K562 (cell line): ENCODE data around the gene TLE6. TPM values are rescaled to one million over a fixed set of nuclear protein-coding genes. Genes with fewer than 3 reads are reported as not detected.

Experiments
- CAMTA2 ChIP-seq: fragments of 250-450 bp; sonication (Bioruptor Pico); conservative IDR thresholded peaks from 2 replicates; pipeline ENCODE4 v1.5.1; 2022
- CCNT2 ChIP-seq: IDR thresholded peaks from 2 replicates; pipeline ENCODE4 v1.6.1; 2011; ENCODE audit warnings: borderline replicate concordance, low read depth, mild to moderate bottlenecking, moderate library complexity, mixed read lengths, low read length; ENCODE audit not compliant: insufficient read length; ENCODE audit errors: extremely low read depth
- CREM ChIP-seq: IDR thresholded peaks from 2 replicates; pipeline ENCODE4 v1.6.1; 2014; ENCODE audit warnings: antibody characterized with exemption, low read depth
- EP400 ChIP-seq: fragments of 450-650 bp; IDR thresholded peaks from 2 replicates; pipeline ENCODE4 v1.6.1; 2017; ENCODE audit warnings: antibody characterized with exemption, mild to moderate bottlenecking, moderate library complexity
- FOXM1 ChIP-seq, 2 experiments: fragments of 450-650 bp in 1 of 2; sonication (generic) in 1 of 2; formaldehyde crosslinking in 1 of 2; IDR thresholded peaks; 2 replicates each; pipeline versions ENCODE4 v1.6.1 to v1.9.0; 2017 to 2022; ENCODE audit warnings: low read depth in 2 of 2, mild to moderate bottlenecking in 2 of 2, missing genetic modification reagents in 1 of 2, moderate library complexity in 1 of 2
- JUN ChIP-seq, 2 experiments: sonication (generic) in 1 of 2; formaldehyde crosslinking in 1 of 2; IDR thresholded peaks; 2 replicates each; pipeline versions ENCODE4 v1.6.1 to v1.8.0; 2012 to 2022; ENCODE audit warnings: borderline replicate concordance in 2 of 2, mild to moderate bottlenecking in 2 of 2, improper control_type of control experiment in 1 of 2, low read depth in 1 of 2, low read length in 1 of 2, missing genetic modification reagents in 1 of 2
- JUND ChIP-seq, 2 experiments: IDR thresholded peaks; 2 replicates in 1 of 2; 3 replicates in 1 of 2; pipeline ENCODE4 v1.6.1; 2011; ENCODE audit warnings: borderline replicate concordance in 2 of 2, low read depth in 2 of 2, low read length in 2 of 2, improper control_type of control experiment in 1 of 2, missing biosample characterization in 1 of 2, missing genetic modification characterization in 1 of 2, missing genetic modification reagents in 1 of 2
- MXI1 ChIP-seq: IDR thresholded peaks from 2 replicates; pipeline ENCODE4 v1.6.1; 2011; ENCODE audit warnings: low read depth, mild to moderate bottlenecking, improper control_type of control experiment, low read length
- NEUROD1 ChIP-seq: fragments of 150-350 bp; IDR thresholded peaks from 2 replicates; pipeline ENCODE4 v1.6.1; 2014; ENCODE audit warnings: borderline replicate concordance, low read length, low read depth; ENCODE audit not compliant: partially characterized antibody
- NRF1 ChIP-seq, 2 experiments: fragments of 450-650 bp; IDR thresholded peaks in 1 of 2; conservative IDR thresholded peaks in 1 of 2; 2 replicates each; pipeline ENCODE4 v1.6.1; 2014; ENCODE audit warnings: mild to moderate bottlenecking in 2 of 2
- PHF20 ChIP-seq: fragments of 450-650 bp; IDR thresholded peaks from 2 replicates; pipeline ENCODE4 v1.6.1; 2018; ENCODE audit not compliant: partially characterized antibody
- RB1 ChIP-seq: fragments of 450-650 bp; IDR thresholded peaks from 2 replicates; pipeline ENCODE4 v1.6.1; 2017; ENCODE audit warnings: low read depth, mild to moderate bottlenecking
- RFX1 ChIP-seq: fragments of 450-650 bp; IDR thresholded peaks from 2 replicates; pipeline ENCODE4 v1.6.1; 2016; ENCODE audit warnings: mild to moderate bottlenecking, moderate library complexity
- SMARCC2 ChIP-seq: fragments of 450-650 bp; IDR thresholded peaks from 2 replicates; pipeline ENCODE4 v1.6.1; 2017; ENCODE audit warnings: antibody characterized with exemption, moderate library complexity, mild to moderate bottlenecking, low read depth
- SP2 ChIP-seq: IDR thresholded peaks from 2 replicates; pipeline ENCODE4 v1.6.1; 2011; ENCODE audit warnings: mild to moderate bottlenecking, low read depth, low read length, moderate library complexity; ENCODE audit not compliant: poor library complexity, severe bottlenecking; ENCODE audit errors: extremely low read depth
- SRSF1 ChIP-seq: fragments of 200-400 bp; formaldehyde crosslinking; IDR thresholded peaks from 2 replicates; pipeline ENCODE4 v1.6.1; 2017; ENCODE audit warnings: mild to moderate bottlenecking, low read depth, low read length, moderate library complexity
- TAF1 ChIP-seq: IDR thresholded peaks from 2 replicates; pipeline ENCODE4 v1.6.1; 2011; ENCODE audit warnings: mild to moderate bottlenecking, low read length, moderate library complexity; ENCODE audit not compliant: insufficient read depth, control insufficient read depth, severe bottlenecking; ENCODE audit errors: extremely low read depth
- TCF7 ChIP-seq: sonication (generic); IDR thresholded peaks from 2 replicates; pipeline ENCODE4 v1.6.1; 2016; ENCODE audit warnings: antibody characterized with exemption, borderline replicate concordance
- ZC3H8 ChIP-seq: fragments of 450-650 bp; IDR thresholded peaks from 2 replicates; pipeline ENCODE4 v1.6.1; 2017
- ZNF384 ChIP-seq: IDR thresholded peaks from 2 replicates; pipeline ENCODE4 v1.6.1; 2012; ENCODE audit warnings: low read depth, low read length, improper control_type of control experiment
- ZNF431 ChIP-seq: sonication (generic); formaldehyde crosslinking; IDR thresholded peaks from 2 replicates; pipeline ENCODE4 v1.8.0; 2022; ENCODE audit warnings: mild to moderate bottlenecking, missing genetic modification reagents
- polyA plus RNA-seq, 8 experiments: library from polyadenylated mRNA; depleted of rRNA in 4 of 8; stranded (reverse) in 5 of 8; unstranded in 3 of 8; fragments of >200 nt; fragmentation: Nextera tagmentation in 2 of 8; fragmentation: Illumina TruSeq in 1 of 8; extraction: Ambion mirVana in 2 of 8; extraction: Trizol in 1 of 8; gene quantifications; 2 replicates each; pipeline versions ENCODE4 v1.2.1 to v1.2.3, GENCODE V29; 2011 to 2014; ENCODE audit warnings: inconsistent platforms in 1 of 8, missing spikeins in 1 of 8
- total RNA-seq, 7 experiments: library from RNA; depleted of rRNA in 6 of 7; stranded (reverse); fragments of >200 nt in 6 of 7; fragmentation: Illumina TruSeq in 2 of 7; extraction: Trizol in 2 of 7; gene quantifications; 2 replicates each; pipeline versions ENCODE4 v1.2.1 to v1.2.3, GENCODE V29; 2011 to 2021; ENCODE audit warnings: low replicate concordance in 1 of 7
- TF ChIP-seq, protein P1 (sequence below): fragments of 450-650 bp; IDR thresholded peaks from 2 replicates; pipeline ENCODE4 v1.6.1; 2016
- TF ChIP-seq, protein P2 (sequence below): fragments of 450-650 bp; IDR thresholded peaks from 2 replicates; pipeline ENCODE4 v1.6.1; 2016; ENCODE audit warnings: antibody characterized with exemption

Gene TLE6
- total and polyA plus RNA-seq, 9 of the 15 experiments (the other 6 are each of a cell fraction or from before 2014, with no cell fraction given) = 1.1 to 6.1 (median 2.5) TPM

DNA sequence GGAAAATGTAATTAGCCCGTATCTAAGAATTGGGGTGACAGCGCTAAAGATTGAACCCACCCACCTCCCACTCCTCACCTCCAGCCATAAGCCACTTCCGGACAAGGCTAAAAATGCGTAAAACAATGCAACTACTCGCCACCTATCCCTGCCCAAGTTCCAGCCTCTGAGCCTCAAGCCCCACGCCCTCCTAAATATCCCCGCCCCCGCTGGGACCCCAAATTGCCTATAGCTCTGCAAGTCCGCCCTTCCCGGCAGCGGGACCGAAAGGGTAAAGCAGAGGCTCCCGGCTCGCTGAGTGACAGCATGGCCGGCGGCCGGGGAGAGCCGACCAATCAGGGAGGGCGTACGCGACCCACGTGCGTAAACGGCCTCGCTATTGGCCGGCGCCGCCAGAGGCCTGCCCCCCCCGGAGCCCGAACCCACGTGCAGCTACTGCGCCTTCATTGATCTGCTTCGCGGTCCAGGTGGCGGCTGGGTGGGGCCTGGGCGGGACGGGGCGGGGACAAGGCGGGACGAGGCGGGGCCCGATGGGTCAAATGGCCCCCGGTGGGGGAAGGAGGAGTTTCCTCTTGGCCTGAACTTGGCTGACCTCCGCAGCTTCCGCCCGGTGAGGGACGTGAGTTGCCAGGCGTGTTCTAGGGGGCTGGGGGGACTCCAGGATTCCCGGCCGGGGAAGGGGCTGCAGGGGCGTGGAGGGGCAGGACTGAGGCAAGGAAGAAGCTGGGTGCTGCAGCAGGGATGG lies at the start of gene TLE6 (continued):
- TF ChIP-seq CAMTA2 (CRISPR knock-in tag) = no peak
- peak; percentile 28; the same call in 1 of the 2 replicates for TF ChIP-seq JUN (IDR thresholded peaks at IDR 0.05; ENCODE audit: borderline replicate concordance, low read depth, low read length)
- TF ChIP-seq JUN (CRISPR knock-in tag; IDR thresholded peaks at IDR 0.05; ENCODE audit: borderline replicate concordance) = no peak
- TF ChIP-seq RFX1 = no peak
- TF ChIP-seq SP2 = peak; percentile 16
- peak; percentile 38 for TF ChIP-seq FOXM1 (IDR thresholded peaks at IDR 0.05; ENCODE audit: low read depth)
- 0 out of 2 replicates have a peak, but pooled peaks have one; percentile 38 for TF ChIP-seq FOXM1 (CRISPR knock-in tag; IDR thresholded peaks at IDR 0.05; ENCODE audit: low read depth)
- 0 out of 2 replicates have a peak, but pooled peaks have one; percentile 5 for TF ChIP-seq JUND (IDR thresholded peaks at IDR 0.05; ENCODE audit: borderline replicate concordance, low read depth, low read length)
- no peak for TF ChIP-seq JUND (tag; IDR thresholded peaks at IDR 0.05; ENCODE audit: borderline replicate concordance, low read depth, low read length)
- TF ChIP-seq RB1 = 0 out of 2 replicates have a peak, but pooled peaks have one; percentile 23
- TF ChIP-seq PHF20 = peak; percentile 58
- peak; percentile 88 for TF ChIP-seq CCNT2
- TF ChIP-seq TAF1 = peak; percentile 22
- peak; percentile 78; the same call in 1 of the 2 replicates for TF ChIP-seq TCF7
- TF ChIP-seq, protein P1, sequence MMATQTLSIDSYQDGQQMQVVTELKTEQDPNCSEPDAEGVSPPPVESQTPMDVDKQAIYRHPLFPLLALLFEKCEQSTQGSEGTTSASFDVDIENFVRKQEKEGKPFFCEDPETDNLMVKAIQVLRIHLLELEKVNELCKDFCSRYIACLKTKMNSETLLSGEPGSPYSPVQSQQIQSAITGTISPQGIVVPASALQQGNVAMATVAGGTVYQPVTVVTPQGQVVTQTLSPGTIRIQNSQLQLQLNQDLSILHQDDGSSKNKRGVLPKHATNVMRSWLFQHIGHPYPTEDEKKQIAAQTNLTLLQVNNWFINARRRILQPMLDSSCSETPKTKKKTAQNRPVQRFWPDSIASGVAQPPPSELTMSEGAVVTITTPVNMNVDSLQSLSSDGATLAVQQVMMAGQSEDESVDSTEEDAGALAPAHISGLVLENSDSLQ = peak; percentile 98
- TF ChIP-seq, protein P2, sequence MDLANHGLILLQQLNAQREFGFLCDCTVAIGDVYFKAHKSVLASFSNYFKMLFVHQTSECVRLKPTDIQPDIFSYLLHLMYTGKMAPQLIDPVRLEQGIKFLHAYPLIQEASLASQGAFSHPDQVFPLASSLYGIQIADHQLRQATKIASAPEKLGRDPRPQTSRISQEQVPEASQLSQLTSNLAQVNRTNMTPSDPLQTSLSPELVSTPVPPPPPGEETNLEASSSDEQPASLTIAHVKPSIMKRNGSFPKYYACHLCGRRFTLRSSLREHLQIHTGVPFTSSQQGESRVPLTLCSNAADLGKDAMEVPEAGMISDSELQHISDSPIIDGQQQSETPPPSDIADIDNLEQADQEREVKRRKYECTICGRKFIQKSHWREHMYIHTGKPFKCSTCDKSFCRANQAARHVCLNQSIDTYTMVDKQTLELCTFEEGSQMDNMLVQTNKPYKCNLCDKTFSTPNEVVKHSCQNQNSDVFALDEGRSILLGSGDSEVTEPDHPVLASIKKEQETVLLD = 0 out of 2 replicates have a peak, but pooled peaks have one; percentile 29
- no peak for TF ChIP-seq SMARCC2
- TF ChIP-seq CREM = peak; percentile 41; the same call in 1 of the 2 replicates
- no peak for TF ChIP-seq ZNF384
- TF ChIP-seq MXI1 = 0 out of 2 replicates have a peak, but pooled peaks have one; percentile 65
- peak; percentile 58; the same call in 1 of the 2 replicates for TF ChIP-seq EP400
- TF ChIP-seq SRSF1 = no peak
- TF ChIP-seq NEUROD1 = peak; percentile 22
- peak; percentile 51; the same call in 1 of the 2 replicates for TF ChIP-seq ZNF431
- peak; percentile 24 to 34; a peak in 2 of 4 replicates for TF ChIP-seq NRF1 (conservative IDR thresholded peaks at IDR 0.05 in 1 of 2, IDR thresholded peaks at IDR 0.05 in 1 of 2)
- TF ChIP-seq ZC3H8 = no peak
